HG02759 (cell line): ENCODE results near the gene ACOX3.
"Not testable (repeated sequence)": the region's sequence is repeated elsewhere in the genome, so short reads cannot be mapped to it uniquely, and the experiment has no call there.

ENCODE experiments used
- ATAC-seq: cut with Tn5 transposase; IDR thresholded peaks from one replicate; pipeline ENCODE4 v1.9.1; 2021; ENCODE audit warnings: mild to moderate bottlenecking, moderate library complexity; ENCODE audit not compliant: unreplicated experiment

ACOX3 gene

GRCh38 chr4:8343967-8344331 is 96.6 kb downstream of the ACOX3 start:
- ATAC-seq: no peak

GRCh38 chr4:8343262-8343966 is 97.1 kb downstream of the ACOX3 start:
- ATAC-seq: no peak

GRCh38 chr4:8342651-8343261 is 97.8 kb downstream of the ACOX3 start:
- no peak for ATAC-seq

- ATAC-seq: no peak
These were observed 98.8 kb downstream of the ACOX3 start for GRCh38 chr4:8341691-8342090.

- not testable (repeated sequence) for ATAC-seq
These were observed 99.2 kb downstream of the ACOX3 start for GRCh38 chr4:8341281-8341680.

GRCh38 chr4:8340781-8341241 is 99.7 kb downstream of the ACOX3 start:
- no peak for ATAC-seq

GRCh38 chr4:8338351-8338961 is 102.1 kb downstream of the ACOX3 start:
- no peak for ATAC-seq

GRCh38 chr4:8336412-8337075 is 104.0 kb downstream of the ACOX3 start:
- ATAC-seq: no peak

GRCh38 chr4:8335848-8336247 is 104.7 kb downstream of the ACOX3 start:
- ATAC-seq: no peak

GRCh38 chr4:8334786-8335460 is 105.6 kb downstream of the ACOX3 start:
- no peak for ATAC-seq

GRCh38 chr4:8333726-8334460 is 106.6 kb downstream of the ACOX3 start:
- ATAC-seq: no peak

- no peak for ATAC-seq
These were observed 107.6 kb downstream of the ACOX3 start for GRCh38 chr4:8332891-8333331.

GRCh38 chr4:8332038-8332857 is 108.3 kb downstream of the ACOX3 start:
- ATAC-seq: no peak

- no peak for ATAC-seq
These were observed 109.0 kb downstream of the ACOX3 start for GRCh38 chr4:8331575-8331955.

GRCh38 chr4:8330821-8331574 is 109.5 kb downstream of the ACOX3 start:
- ATAC-seq: no peak

GRCh38 chr4:8329859-8330761 is 110.4 kb downstream of the ACOX3 start:
- no peak for ATAC-seq

GRCh38 chr4:8329560-8329858 is 111.0 kb downstream of the ACOX3 start:
- no peak for ATAC-seq
